ENCODE results near the gene ZSCAN2.

- TF ChIP-seq CTCF (IDR thresholded peaks at IDR 0.05) (no peak), POLR2A (IDR thresholded peaks at IDR 0.05) (no peak)
Observed at GRCh38 chr15:84656972-84657371, 56.2 kb downstream of the ZSCAN2 start.
